Psoas muscle (tissue), 8 donors: ENCODE measurements around the gene DAPP1. TPM values are rescaled to one million over a fixed set of nuclear protein-coding genes. Genes with fewer than 3 reads are reported as not detected.
A peak's percentile ranks its signal among the peaks of the same experiment; 100 is the strongest.

ENCODE experiments used
- ATAC-seq, 4 donors: fragments of 200-7000 bp; cut with Tn5 transposase; one replicate each; pipeline ENCODE4 v1.9.1; 2020; ENCODE audit warnings: moderate library complexity in 3 of 4, mild to moderate bottlenecking in 2 of 4
- DNase-seq, 2 donors: peaks; one replicate each; pipeline ENCODE4 v3.0.0-alpha.2; 2020
- H3K27ac ChIP-seq: fragments of 200-600 bp; one replicate; pipeline ENCODE4 v1.8.0; 2022
- H3K27me3 ChIP-seq, 3 donors: fragments of 200-600 bp in 1 of 3; one replicate each; pipeline versions ENCODE4 v1.6.1 to v1.8.0; 2013 to 2022; ENCODE audit warnings: low read length in 2 of 3, mild to moderate bottlenecking in 2 of 3, moderate library complexity in 1 of 3; ENCODE audit not compliant: insufficient read depth in 3 of 3
- H3K36me3 ChIP-seq, 2 donors: fragments of 200-600 bp in 1 of 2; one replicate each; pipeline versions ENCODE4 v1.6.1 to v1.8.0; 2013 to 2022; ENCODE audit warnings: low read depth in 1 of 2, mild to moderate bottlenecking in 1 of 2, moderate library complexity in 1 of 2; ENCODE audit not compliant: insufficient read depth in 1 of 2
- H3K4me1 ChIP-seq: fragments of 200-600 bp; one replicate; pipeline ENCODE4 v1.8.0; 2022
- H3K4me3 ChIP-seq: fragments of 200-600 bp; one replicate; pipeline ENCODE4 v1.8.0; 2022; ENCODE audit warnings: mild to moderate bottlenecking
- H3K9me3 ChIP-seq: fragments of 200-600 bp; one replicate; pipeline ENCODE4 v1.8.0; 2022
- CTCF ChIP-seq: fragments of 200-600 bp; IDR thresholded peaks from one replicate; pipeline ENCODE4 v1.8.0; 2022; ENCODE audit warnings: antibody characterized with exemption
- WGBS, 3 donors: extraction: QIAGEN DNeasy Blood & Tissue Kit; methylation state at CpG; one replicate each; pipeline versions ENCODE4 v1.1.6 to v1.1.7; 2013; 5-methylcytosine and 5-hydroxymethylcytosine counted together
- intact Hi-C, 2 donors: fragments of 100-400 bp; cut with DNase I; formaldehyde crosslinking; loops; one replicate each; pipeline versions ENCODE4 v1.11.0 to v1.14.2; 2022
- polyA plus RNA-seq, 3 donors: library from polyadenylated mRNA; stranded (reverse); fragments of 200-250 nt; gene quantifications; one replicate each; pipeline ENCODE4 v1.2.3, GENCODE V29; 2013
- total RNA-seq, 4 donors: library from RNA; stranded (reverse); fragmentation: NEBNext Ultra II Directional in 2 of 4; extraction: Animal tissue kit (Norgen Biotek cat#: 25700) in 2 of 4; gene quantifications; one replicate each; pipeline versions ENCODE4 v1.2.1 to v1.2.4, GENCODE V29; 2021 to 2023
- donor health status: healthy with polysubstance abuse.
- donor health status: DM: no; HTN: no; CAD: no; lungs with moderate emphysema.
- donor health status: Bipolar disorder and iron deficiency.
- donor health status: healthy.
- donor health status: DM: yes; HTN: yes; CAD: no.
- donor health status: DM: no; HTN: no; CAD: no.
- donor health status: DM: no; HTN: no; CAD: no.
- donor health status: DM: yes; HTN: yes; CAD: no.

DAPP1 gene
- total and polyA plus RNA-seq, 7 donors: 0.06 to 1.3 (median 0.52) TPM

GRCh38 chr4:99894161-99894997 lies 77.8 kb downstream of the DAPP1 start, which contains the start of gene LAMTOR3:
Gene LAMTOR3 (minus strand): TSS chr4:99894427. CDS start chr4:99893963, 464 bp downstream.
- peaks cover 0 to 27% of the 10 kb centered on the region in 2 donors for H3K36me3 ChIP-seq
- TF ChIP-seq CTCF: no peak
- intact Hi-C loops: loop anchor here (2.0 to 5.0 kb wide), 3 partner anchors 52 to 332 kb away; partner anchors contain the start of genes DNAJB14 (in 1 of the 2) and TRMT10A (in 1 of the 2)
- peak within 1 kb of the TSS; percentile 86 for H3K4me3 ChIP-seq
- no peaks in the 10 kb centered on the region for H3K27me3 ChIP-seq
- no peaks in the 10 kb centered on the region for H3K9me3 ChIP-seq
- peak; percentile 90 to 96 for DNase-seq
- peak within 1 kb of the TSS; percentile 82 for H3K27ac ChIP-seq
- peak; percentile 99 for ATAC-seq
- 2 to 5% (median 2%) methylated on average over 19 to 39 of the region's 40 CpGs for WGBS, 3 donors
- H3K4me1 ChIP-seq: peaks cover 17% of the 10 kb centered on the region

GRCh38 chr4:99894998-99895397 lies 78.4 kb downstream of the DAPP1 start:
- WGBS, 3 donors: 91 to 96% (median 95%) methylated on average over 16 of the region's 16 CpGs

GRCh38 chr4:99915449-99915848 lies 98.8 kb downstream of the DAPP1 start:
- Histone ChIP-seq H3K27ac (no peak overlapping the region), H3K27me3 (no peaks in the 10 kb centered on the region), H3K4me1 (no peaks in the 10 kb centered on the region), H3K9me3 (no peaks in the 10 kb centered on the region), H3K36me3 (peaks cover 5 to 26% of the 10 kb centered on the region in 2 donors), H3K4me3 (no peak overlapping the region)
- no peak for DNase-seq
- TF ChIP-seq CTCF: no peak
- ATAC-seq: no peak
- 94 to 96% (median 95%) methylated on average over 2 of the region's 2 CpGs for WGBS, 3 donors
- intact Hi-C loops: no loop called here

More at GRCh38 chr4:99894998-99895397, 78.4 kb downstream of the DAPP1 start:
- peaks cover 0 to 29% of the 10 kb centered on the region in 2 donors for H3K36me3 ChIP-seq
- peaks cover 17% of the 10 kb centered on the region for H3K4me1 ChIP-seq
- no peaks in the 10 kb centered on the region for H3K9me3 ChIP-seq
- DNase-seq (no peak), ATAC-seq (no peak)
- peak overlapping the region; percentile 82 for H3K27ac ChIP-seq
- no peak for TF ChIP-seq CTCF
- H3K4me3 ChIP-seq: peak overlapping the region; percentile 86
- intact Hi-C loops: loop anchor here (2.0 to 5.0 kb wide), 3 partner anchors 52 to 333 kb away; partner anchors contain the start of genes DNAJB14 (in 1 of the 2) and TRMT10A (in 1 of the 2)
- H3K27me3 ChIP-seq: no peaks in the 10 kb centered on the region

GRCh38 chr4:99917575-99917974 lies 100.9 kb downstream of the DAPP1 start:
- Histone ChIP-seq H3K27ac (no peak overlapping the region), H3K4me1 (no peaks in the 10 kb centered on the region)

More at GRCh38 chr4:99917575-99917974, 100.9 kb downstream of the DAPP1 start:
- 96 to 98% (median 96%) methylated on average over 3 of the region's 3 CpGs for WGBS, 3 donors
- intact Hi-C loops: no loop called here
- Histone ChIP-seq H3K4me3 (no peak overlapping the region), H3K36me3 (peaks cover 5 to 44% of the 10 kb centered on the region in 2 donors), H3K9me3 (no peaks in the 10 kb centered on the region), H3K27me3 (no peaks in the 10 kb centered on the region)
- ATAC-seq (no peak), DNase-seq (no peak)
- TF ChIP-seq CTCF: no peak
